Measurements from ENCODE around the gene S100P. TPM values are rescaled to one million over a fixed set of nuclear protein-coding genes. Genes with fewer than 3 reads are reported as not detected.

Gene S100P
- total and polyA plus RNA-seq, 4 donors, result 34.2 to 118 (median 51.6) TPM

Other genes with a start within 250 kb of the S100P start
- gene PPP2R2C, start 221.3 kb upstream of the S100P start, total RNA-seq, result under 1 TPM; 0.03 to 0.57 TPM
- gene PPP2R2C, start 221.3 kb upstream of the S100P start, polyA plus RNA-seq, result under 1 TPM; 0.04 to 0.05 TPM
- gene MAN2B2, start 118.7 kb upstream of the S100P start, total RNA-seq, result 10 to 100 TPM; 12.2 to 36.1 TPM
- gene MAN2B2, start 118.7 kb upstream of the S100P start, polyA plus RNA-seq, result 10 to 100 TPM in 1 of 2 donors, 1 to 10 TPM in 1; 6.5 to 20.8 TPM
- 100 to 1,000 TPM; 193 to 244 TPM for gene MRFAP1, start 53.2 kb upstream of the S100P start, total RNA-seq
- 100 to 1,000 TPM; 183 to 286 TPM for gene MRFAP1, start 53.2 kb upstream of the S100P start, polyA plus RNA-seq
- 10 to 100 TPM; 46.1 to 75.1 TPM for gene MRFAP1L1, start 16.0 kb downstream of the S100P start, total RNA-seq
- 10 to 100 TPM; 53.7 to 58.9 TPM for gene MRFAP1L1, start 16.0 kb downstream of the S100P start, polyA plus RNA-seq
- gene BLOC1S4, start 22.3 kb downstream of the S100P start, total RNA-seq, result 10 to 100 TPM in 1 of 2 donors, 1 to 10 TPM in 1; 8.0 to 15.2 TPM
- gene BLOC1S4, start 22.3 kb downstream of the S100P start, polyA plus RNA-seq, result 10 to 100 TPM in 1 of 2 donors, 1 to 10 TPM in 1; 9.5 to 13.7 TPM
- gene KIAA0232, start 88.8 kb downstream of the S100P start, total RNA-seq, result 10 to 100 TPM; 27.0 to 34.6 TPM
- gene KIAA0232, start 88.8 kb downstream of the S100P start, polyA plus RNA-seq, result 10 to 100 TPM in 1 of 2 donors, 1 to 10 TPM in 1; 6.8 to 10.4 TPM
- 10 to 100 TPM; 34.2 to 60.1 TPM for gene TBC1D14, start 215.9 kb downstream of the S100P start, total RNA-seq
- gene TBC1D14, start 215.9 kb downstream of the S100P start, polyA plus RNA-seq, result 10 to 100 TPM; 15.1 to 58.6 TPM

Data from lung (tissue), 4 donors.